Measurements from ENCODE around the gene BRINP3. TPM values are rescaled to one million over a fixed set of nuclear protein-coding genes. Genes with fewer than 3 reads are reported as not detected.

The BRINP3 gene
- total RNA-seq, 1 experiment from 2014 or later, result 1.5 TPM

DNA sequence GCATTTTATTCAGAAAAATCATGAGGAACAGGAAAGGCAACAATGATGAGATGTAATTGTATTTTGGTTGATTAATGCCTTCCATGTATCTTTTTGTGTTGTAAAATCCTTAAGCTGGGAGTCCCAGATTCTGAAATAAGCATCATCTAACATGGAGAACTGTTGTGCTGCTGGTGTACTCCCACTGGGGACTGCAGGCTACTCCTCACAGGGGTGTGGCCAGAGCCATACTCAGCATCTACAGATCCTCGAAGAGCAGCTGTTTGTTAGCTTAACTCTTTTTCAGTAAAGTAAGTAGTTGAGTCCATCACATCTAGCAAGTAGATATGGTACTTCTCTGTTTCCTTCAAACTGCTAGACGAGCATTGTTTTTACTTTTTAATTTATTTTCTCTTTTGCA, 358.0 kb downstream of the BRINP3 start:
- no peak for DNase-seq (ENCODE audit: low spot score)

DNA sequence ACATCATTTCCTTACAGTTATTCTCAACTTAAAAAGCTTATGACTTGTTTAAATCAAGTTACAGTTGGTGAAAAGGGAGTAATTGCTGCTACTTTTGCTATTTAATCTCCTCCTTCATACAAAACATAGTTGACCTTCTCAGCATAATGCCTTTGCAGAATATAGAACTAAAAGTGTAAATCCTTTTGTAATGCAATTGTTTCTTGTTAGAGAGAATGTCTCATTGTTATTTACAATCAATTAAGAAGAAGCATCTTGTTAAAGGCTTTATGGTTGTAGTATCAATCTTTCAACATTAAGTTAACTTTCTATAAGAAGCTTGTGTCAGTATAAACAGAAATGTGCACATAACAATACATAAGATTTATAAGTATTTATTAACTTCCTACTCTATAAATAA, 360.7 kb downstream of the BRINP3 start:
- DNase-seq (ENCODE audit: low spot score), result no peak

DNA sequence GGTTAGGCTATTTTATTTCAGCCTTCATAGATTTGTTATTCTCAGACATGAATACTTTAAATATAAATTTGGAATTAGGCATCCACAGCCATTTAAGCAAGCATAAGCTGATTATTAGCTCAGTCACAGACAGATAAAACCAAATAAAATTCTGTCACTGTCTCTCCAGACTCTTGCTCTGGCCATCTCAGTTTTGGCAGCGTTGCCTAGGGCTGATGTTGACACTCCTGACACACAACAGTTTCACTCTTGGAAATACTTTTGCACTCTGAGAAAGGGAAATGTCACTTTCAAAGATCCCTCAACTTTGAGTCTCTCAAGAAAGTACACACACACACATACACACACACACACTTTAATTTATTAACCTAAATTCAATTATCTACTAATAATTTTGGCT, 372.7 kb downstream of the BRINP3 start:
- DNase-seq (ENCODE audit: low spot score), result no peak

DNA sequence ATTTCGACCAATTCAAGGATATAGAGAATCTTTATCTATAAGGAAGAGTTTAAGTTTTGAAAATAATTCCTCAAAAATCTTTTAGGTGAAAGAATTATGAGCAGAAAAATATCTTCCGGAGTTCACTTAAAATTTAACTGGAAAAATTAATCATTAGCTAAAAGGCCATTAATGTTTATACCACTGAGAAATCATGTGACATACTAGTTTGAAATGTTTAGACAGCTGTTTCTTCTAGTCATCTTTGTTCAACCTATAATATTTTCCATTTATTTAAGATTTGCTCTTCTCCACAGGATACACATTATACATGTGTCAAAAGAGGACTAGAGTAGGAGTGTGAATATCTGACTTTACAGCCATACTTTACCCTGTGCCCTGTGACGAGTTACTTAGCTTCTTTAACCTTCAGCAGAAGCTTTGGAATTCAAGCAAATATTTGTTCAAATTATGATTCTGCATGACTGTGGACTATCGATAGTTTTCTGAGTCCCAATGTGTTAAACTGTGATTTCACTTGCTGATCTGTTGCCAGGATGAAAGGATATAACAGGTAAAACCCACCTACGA, 374.8 kb downstream of the BRINP3 start:
- no peak for DNase-seq (ENCODE audit: low spot score)

DNA sequence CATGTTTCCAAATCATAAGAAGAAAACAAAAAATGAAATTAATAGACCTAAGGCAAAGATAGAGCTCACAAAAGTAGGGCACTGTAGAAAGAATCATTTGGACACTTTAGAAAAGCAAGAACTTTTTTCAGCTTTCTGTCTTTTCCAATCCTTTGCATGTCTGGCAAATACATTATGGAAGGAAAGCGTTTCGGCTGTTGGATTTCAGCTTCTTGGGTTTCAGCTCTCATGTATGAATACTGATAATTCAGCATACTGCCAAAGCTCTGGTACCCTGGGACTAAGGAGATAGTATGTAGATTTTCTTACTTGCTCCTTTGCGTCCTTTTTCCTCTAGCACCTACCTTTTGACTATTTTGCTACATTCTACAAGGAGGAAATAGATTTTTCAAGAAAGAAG, 375.9 kb downstream of the BRINP3 start:
- no peak for DNase-seq (ENCODE audit: low spot score)

DNA sequence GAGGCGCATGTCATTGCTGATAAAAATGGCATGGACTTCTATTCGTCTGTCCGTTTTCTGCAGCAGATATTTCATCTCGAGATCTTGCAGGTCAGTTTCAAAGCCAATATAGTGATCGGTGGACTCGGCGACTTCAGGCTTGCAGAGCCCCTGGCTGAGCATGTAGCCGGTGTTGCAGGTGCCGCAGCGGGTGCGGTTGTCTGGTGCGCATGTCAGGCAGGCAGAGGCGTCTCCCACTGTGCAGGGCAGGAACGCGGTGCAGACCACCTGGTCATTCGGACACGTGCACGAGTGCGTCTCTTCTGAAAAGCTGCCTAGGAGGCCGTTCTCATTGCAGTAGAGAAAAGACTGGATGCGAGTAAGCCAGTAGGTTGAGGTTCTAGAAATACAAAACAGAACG, 378.9 kb downstream of the BRINP3 start:
- DNase-seq (ENCODE audit: low spot score), result no peak

DNA sequence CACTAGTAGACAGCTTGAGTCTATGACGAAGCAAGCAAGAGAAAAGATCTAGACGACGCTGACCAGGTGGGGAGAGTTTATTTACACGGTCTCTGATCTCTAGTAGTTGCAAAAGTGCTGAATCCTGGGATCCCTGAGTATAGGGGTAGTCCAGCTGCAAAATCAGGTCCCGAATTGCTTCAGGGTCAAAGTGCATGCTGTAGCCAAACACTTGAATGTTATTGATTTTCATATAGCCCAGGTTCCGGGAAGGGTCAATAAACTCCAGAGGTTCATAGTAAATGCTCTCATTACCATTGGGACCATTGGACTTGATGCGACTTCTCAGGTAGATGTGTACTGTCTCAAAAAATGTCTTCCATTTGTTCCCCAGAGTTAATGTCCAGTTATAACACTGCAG, 379.6 kb downstream of the BRINP3 start:
- DNase-seq (ENCODE audit: low spot score), result no peak

DNA sequence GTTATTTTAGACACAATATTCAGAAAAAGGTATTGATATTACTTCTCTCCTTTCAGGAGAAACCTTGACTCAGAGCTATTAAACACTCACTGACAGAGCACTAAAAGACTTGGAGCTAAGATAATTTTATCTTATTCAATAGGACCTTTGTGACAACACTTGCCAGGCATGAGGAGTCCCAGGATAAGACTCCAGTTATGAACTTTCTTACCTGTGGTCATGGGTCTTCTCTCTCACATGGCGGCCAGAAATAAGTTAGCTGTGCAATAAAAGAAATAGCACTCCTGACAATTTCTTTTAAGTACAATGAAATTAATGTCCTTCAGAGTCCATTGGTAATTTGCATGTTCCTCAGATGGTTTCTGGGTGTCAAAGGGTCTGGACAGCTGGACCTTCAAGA, 382.1 kb downstream of the BRINP3 start:
- no peak for DNase-seq (ENCODE audit: low spot score)

DNA sequence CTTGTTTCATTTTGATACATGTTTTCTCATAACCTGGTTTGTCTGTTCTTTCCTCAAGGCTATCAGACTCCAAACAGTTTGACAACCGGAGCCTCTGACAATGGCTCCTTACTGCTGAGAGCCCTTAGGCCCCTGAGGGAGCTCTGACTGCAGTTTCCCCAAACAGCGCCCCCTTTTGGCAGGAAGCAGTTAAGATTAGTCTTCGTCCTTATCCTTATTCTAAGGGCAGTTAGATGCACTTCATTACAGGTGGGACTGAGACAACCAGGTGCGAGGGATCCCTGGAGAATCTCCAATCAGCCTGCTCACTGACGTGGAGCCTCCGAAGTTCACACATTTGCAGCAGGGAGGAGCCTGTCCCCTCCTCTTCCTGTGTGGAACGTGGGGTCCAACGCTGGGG, 393.1 kb downstream of the BRINP3 start:
- peak; percentile 8 for DNase-seq (ENCODE audit: low spot score)

DNA sequence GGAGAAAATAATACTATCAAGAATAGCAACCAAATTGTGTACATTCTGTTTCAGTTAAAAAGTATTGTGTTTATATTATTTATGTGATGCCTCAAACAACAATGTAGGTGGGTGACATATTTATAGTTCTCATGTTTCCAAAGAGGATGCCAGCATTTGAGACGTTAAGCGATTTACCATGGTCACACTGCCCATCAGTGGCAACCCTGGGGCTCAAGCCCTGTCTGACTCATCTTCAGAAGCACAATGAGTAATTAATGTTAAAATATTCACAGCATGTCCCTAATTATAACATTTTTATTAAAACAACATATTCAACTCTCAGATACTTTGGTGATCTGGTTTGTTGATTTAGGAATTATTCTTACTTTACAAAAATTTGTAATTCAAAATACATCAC, 409.4 kb downstream of the BRINP3 start:
- DNase-seq (ENCODE audit: low spot score), result peak; percentile 4

DNA sequence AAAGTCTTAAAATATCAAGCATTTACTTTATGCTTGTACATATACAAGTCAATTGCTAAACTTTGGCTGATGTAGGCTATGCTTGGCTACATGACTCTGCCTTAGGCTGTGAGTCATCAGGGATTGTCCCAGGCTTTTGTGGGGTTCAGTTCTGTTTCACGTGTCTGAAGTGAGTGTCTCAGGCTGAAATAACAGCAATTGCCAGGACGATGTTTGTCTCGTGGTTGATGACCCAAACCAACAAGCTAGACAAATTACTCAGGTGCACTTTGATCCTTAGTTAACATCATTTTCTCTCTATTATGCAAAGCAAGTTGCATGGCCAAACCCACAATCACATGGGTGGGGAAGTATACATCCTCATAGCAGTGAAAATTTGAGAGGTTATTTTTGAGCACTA, 410.1 kb downstream of the BRINP3 start:
- peak; percentile 38 for DNase-seq (ENCODE audit: low spot score)

DNA sequence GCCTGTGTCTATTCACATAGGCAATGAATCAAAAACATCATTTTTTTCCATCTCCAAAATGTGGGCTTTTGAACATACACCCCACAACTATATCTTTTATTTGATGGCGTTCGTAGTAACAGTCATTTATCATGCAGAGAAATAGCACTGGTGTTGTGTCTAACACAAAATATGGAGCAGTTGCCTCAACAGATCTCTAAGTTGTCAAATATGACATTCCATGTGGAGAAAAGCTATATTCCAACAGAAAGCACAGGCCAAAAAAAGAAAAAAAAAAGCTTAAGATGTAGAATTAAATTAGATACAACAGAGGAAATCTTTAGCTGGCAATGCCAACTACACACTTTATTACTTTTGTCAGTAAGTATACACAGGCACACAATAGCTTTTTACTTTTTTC, 411.7 kb downstream of the BRINP3 start:
- no peak for DNase-seq (ENCODE audit: low spot score)

DNA sequence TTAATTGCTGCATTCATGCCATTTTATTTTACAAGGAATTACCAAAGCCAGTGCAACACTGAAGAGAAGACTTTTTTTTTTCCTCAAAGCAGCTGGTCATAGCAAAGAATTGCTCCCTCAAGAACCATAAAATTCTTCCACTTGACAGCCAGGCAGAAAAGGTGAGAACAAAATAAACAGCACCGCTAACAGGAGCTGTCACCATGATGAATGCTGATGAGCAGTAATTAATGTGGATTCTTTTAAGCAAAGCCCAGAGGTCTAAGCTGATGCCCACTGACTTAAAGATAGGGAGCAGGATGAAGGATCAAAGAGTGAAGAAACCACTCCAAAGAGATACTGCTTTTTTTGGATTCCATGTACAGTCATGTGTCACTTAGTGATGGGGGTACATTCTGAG, 428.4 kb downstream of the BRINP3 start:
- DNase-seq (ENCODE audit: low spot score), result no peak
